ENCODE results near the gene EXOC3L1. TPM values are rescaled to one million over a fixed set of nuclear protein-coding genes. Genes with fewer than 3 reads are reported as not detected.

Gene EXOC3L1
- total and polyA plus RNA-seq, 2 of the 13 experiments (the other 11 are each of a cell fraction or from before 2014, with no cell fraction given): 0.12 TPM; not detected in 1

DNA sequence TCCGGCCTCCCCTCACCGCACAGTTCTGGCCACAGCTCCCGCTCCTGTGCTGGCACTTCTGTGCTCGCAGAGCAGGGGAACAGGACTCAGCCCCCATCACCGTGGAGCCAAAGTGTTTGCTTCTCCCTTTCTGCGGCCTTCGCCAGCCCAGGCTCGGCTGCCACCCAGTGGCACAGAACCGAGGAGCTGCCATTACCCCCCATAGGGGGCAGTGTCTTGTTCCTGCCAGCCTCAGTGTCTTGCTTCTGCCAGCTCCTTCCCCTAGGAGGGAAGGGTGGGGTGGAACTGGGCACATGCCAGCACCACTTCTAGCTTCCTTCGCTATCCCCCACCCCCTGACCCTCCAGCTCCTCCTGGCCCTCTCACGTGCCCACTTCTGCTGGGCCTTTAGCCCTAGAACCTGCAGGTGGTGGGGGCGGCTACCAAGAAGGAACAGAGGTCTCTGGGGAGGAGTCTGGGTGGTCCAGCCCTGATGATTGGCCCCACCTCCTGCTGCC, 8.3 kb upstream of the EXOC3L1 start (continued):
- peak; percentile 47; the same call in 1 of the 2 replicates for TF ChIP-seq RAD21 (CRISPR knock-in tag; IDR thresholded peaks at IDR 0.05)

DNA sequence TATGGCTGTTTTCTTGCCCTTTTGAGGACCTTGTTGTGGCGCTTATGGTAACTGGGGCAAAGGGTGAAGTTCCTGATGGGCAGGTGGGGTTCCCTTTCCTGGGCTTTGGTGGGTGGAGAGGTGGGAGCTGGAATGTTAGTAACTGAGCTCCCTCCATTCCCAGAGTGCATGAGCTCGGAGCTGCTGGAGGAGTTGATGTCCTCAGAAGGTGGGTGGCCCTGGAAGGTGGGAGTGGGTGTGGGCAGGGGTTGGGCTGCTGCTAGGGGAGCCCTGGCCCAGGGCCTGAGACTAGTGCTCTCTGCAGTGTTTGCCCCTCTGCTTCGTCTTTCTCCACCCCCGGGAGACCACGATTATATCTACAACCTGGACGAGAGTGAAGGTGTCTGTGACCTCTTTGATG, 7.8 kb upstream of the EXOC3L1 start:
- Histone ChIP-seq H3K4me3 (replicated peaks in 1 of 3; ENCODE audit: insufficient read depth in 1 of 3, low read depth in 2 of 3, low read length in 3 of 3) (no peak overlapping the region), H3K79me2 (ENCODE audit: insufficient read depth, low read length) (peaks cover 14% of the 10 kb centered on the region), H4K20me1 (ENCODE audit: insufficient read depth, low read length) (no peaks in the 10 kb centered on the region; the same call in 1 of the 2 replicates), H3K27me3 (ENCODE audit: control insufficient read depth in 1 of 2, insufficient read depth in 2 of 2, low read length in 2 of 2) (peaks cover 0 to 2% of the 10 kb centered on the region in 2 experiments; a peak in 1 of 5 replicates), H2AFZ (ENCODE audit: low read length) (no peak overlapping the region), H3K4me2 (ENCODE audit: low read depth, low read length) (no peak overlapping the region), H3K4me1 (ENCODE audit: insufficient read depth, low read length) (peaks cover 16% of the 10 kb centered on the region), H3K9ac (ENCODE audit: insufficient read depth, low read depth, low read length) (no peak overlapping the region), H3K9me3 (ENCODE audit: low read length) (no peaks in the 10 kb centered on the region), H3K27ac (ENCODE audit: extremely low read length, insufficient read depth, low read length) (peak overlapping the region; percentile 4), H3K36me3 (replicated peaks in 1 of 2; ENCODE audit: control insufficient read depth in 1 of 2, insufficient read depth in 2 of 2, low read length in 2 of 2) (peaks cover 50 to 77% of the 10 kb centered on the region in 2 experiments)
- BruUV-seq (replicated peaks): no TSS peak
- ChIA-PET POLR2A (interaction anchor here (0.9 to 1.8 kb wide), 6 partner anchors 8 to 50 kb away, joined by 3 to 7 read pairs (median 5); partner anchors contain the start of genes FHOD1, NOL3 and TMEM208), CTCF (ENCODE audit: low intra/inter-chr PET ratio, low total read pairs) (no interaction called here)
- ATAC-seq (no peak), DNase-seq (ENCODE audit: low spot score) (no peak), FAIRE-seq (no peak)
- 88% methylated on average over 6 of the region's 6 CpGs for WGBS (ENCODE audit: low lambda C conversion rate)
- TF ChIP-seq EZH2 (conservative IDR thresholded peaks at IDR 0.05; ENCODE audit: low read depth, low read length): no peak
- TF ChIP-seq, protein P1, sequence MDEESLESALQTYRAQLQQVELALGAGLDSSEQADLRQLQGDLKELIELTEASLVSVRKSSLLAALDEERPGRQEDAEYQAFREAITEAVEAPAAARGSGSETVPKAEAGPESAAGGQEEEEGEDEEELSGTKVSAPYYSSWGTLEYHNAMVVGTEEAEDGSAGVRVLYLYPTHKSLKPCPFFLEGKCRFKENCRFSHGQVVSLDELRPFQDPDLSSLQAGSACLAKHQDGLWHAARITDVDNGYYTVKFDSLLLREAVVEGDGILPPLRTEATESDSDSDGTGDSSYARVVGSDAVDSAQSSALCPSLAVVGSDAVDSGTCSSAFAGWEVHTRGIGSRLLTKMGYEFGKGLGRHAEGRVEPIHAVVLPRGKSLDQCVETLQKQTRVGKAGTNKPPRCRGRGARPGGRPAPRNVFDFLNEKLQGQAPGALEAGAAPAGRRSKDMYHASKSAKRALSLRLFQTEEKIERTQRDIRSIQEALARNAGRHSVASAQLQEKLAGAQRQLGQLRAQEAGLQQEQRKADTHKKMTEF (CRISPR knock-in tag; IDR thresholded peaks at IDR 0.05): no peak
- TF ChIP-seq, protein P2, sequence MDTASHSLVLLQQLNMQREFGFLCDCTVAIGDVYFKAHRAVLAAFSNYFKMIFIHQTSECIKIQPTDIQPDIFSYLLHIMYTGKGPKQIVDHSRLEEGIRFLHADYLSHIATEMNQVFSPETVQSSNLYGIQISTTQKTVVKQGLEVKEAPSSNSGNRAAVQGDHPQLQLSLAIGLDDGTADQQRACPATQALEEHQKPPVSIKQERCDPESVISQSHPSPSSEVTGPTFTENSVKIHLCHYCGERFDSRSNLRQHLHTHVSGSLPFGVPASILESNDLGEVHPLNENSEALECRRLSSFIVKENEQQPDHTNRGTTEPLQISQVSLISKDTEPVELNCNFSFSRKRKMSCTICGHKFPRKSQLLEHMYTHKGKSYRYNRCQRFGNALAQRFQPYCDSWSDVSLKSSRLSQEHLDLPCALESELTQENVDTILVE (CRISPR knock-in tag; IDR thresholded peaks at IDR 0.05): no peak
- in situ Hi-C loops (cut with HindIII; ENCODE audit: extremely low pct_ligation_motif_present, low pct_unique_long_range_greater_than_20kb): no loop called here
- intact Hi-C loops (cut with micrococcal nuclease; ENCODE audit: unreplicated experiment): no loop called here

All from HepG2 (cell line).